Activated naive CD8-positive, alpha-beta T cell treated with anti-CD3 and anti-CD28 coated beads for 36 hours (primary cell): Measurements from ENCODE around the gene TRAF7. TPM values are rescaled to one million over a fixed set of nuclear protein-coding genes. Genes with fewer than 3 reads are reported as not detected.
A peak's percentile ranks its signal among the peaks of the same experiment; 100 is the strongest.

Experiments
- DNase-seq: peaks from one replicate; pipeline ENCODE4 v3.0.0; 2021
- H3K27ac Mint-ChIP-seq: one replicate; pipeline ENCODE4 v1.8.0; 2022; ENCODE audit warnings: mild to moderate bottlenecking, moderate library complexity, mixed read lengths
- H3K27me3 Mint-ChIP-seq: one replicate; pipeline ENCODE4 v1.8.0; 2022; ENCODE audit warnings: mild to moderate bottlenecking, mixed read lengths
- H3K36me3 Mint-ChIP-seq: one replicate; pipeline ENCODE4 v1.8.0; 2021; ENCODE audit warnings: mild to moderate bottlenecking, mixed read lengths
- H3K4me1 Mint-ChIP-seq: one replicate; pipeline ENCODE4 v1.8.0; 2021; ENCODE audit warnings: mixed read lengths
- H3K4me3 Mint-ChIP-seq: one replicate; pipeline ENCODE4 v1.8.0; 2022; ENCODE audit warnings: mild to moderate bottlenecking, moderate library complexity, mixed read lengths
- H3K9me3 Mint-ChIP-seq: one replicate; pipeline ENCODE4 v1.8.0; 2022; ENCODE audit warnings: mixed read lengths
- total RNA-seq, 2 experiments: library from RNA; stranded (reverse); gene quantifications; one replicate each; pipeline ENCODE4 v1.2.3, GENCODE V29; 2021

Gene TRAF7
- total RNA-seq, 2 experiments from 2014 or later = 86.4 to 89.2 TPM

- peaks cover 4% of the 10 kb centered on the region for H3K4me1 Mint-ChIP-seq
- H3K27ac Mint-ChIP-seq = no peak overlapping the region
- H3K9me3 Mint-ChIP-seq = no peaks in the 10 kb centered on the region
- no peaks in the 10 kb centered on the region for H3K36me3 Mint-ChIP-seq
- H3K4me3 Mint-ChIP-seq = no peak overlapping the region
- H3K27me3 Mint-ChIP-seq = peaks cover 7% of the 10 kb centered on the region
- DNase-seq = no peak
Measured at GRCh38 chr16:2190002-2190658, 34.5 kb downstream of the TRAF7 start.

GRCh38 chr16:2190659-2191445, 35.3 kb downstream of the TRAF7 start:
- Mint-ChIP-seq H3K4me1 (peaks cover 4% of the 10 kb centered on the region), H3K36me3 (no peaks in the 10 kb centered on the region), H3K27ac (no peak overlapping the region), H3K27me3 (peaks cover 8% of the 10 kb centered on the region), H3K4me3 (no peak overlapping the region), H3K9me3 (no peaks in the 10 kb centered on the region)
- DNase-seq = no peak

GRCh38 chr16:2191446-2191706, 35.8 kb downstream of the TRAF7 start:
- Mint-ChIP-seq H3K4me1 (peaks cover 4% of the 10 kb centered on the region), H3K27me3 (peaks cover 8% of the 10 kb centered on the region), H3K4me3 (no peak overlapping the region), H3K27ac (no peak overlapping the region), H3K36me3 (no peaks in the 10 kb centered on the region), H3K9me3 (no peaks in the 10 kb centered on the region)
- no peak for DNase-seq

- Mint-ChIP-seq H3K4me3 (no peak overlapping the region), H3K27me3 (peaks cover 28% of the 10 kb centered on the region), H3K36me3 (no peaks in the 10 kb centered on the region), H3K9me3 (no peaks in the 10 kb centered on the region), H3K4me1 (peaks cover 4% of the 10 kb centered on the region), H3K27ac (no peak overlapping the region)
- peak; percentile 36 for DNase-seq
Measured at GRCh38 chr16:2194166-2194834, 38.7 kb downstream of the TRAF7 start.

- DNase-seq = peak; percentile 55
- Mint-ChIP-seq H3K27ac (no peak overlapping the region), H3K36me3 (no peaks in the 10 kb centered on the region), H3K27me3 (peaks cover 28% of the 10 kb centered on the region), H3K9me3 (no peaks in the 10 kb centered on the region), H3K4me3 (peak overlapping the region; percentile 18), H3K4me1 (peaks cover 4% of the 10 kb centered on the region)
Measured at GRCh38 chr16:2194852-2195321, 39.3 kb downstream of the TRAF7 start.

GRCh38 chr16:2195322-2196161, 40.0 kb downstream of the TRAF7 start:
- no peak for DNase-seq
- Mint-ChIP-seq H3K4me1 (peaks cover 4% of the 10 kb centered on the region), H3K9me3 (no peaks in the 10 kb centered on the region), H3K27ac (no peak overlapping the region), H3K4me3 (peak overlapping the region; percentile 45), H3K36me3 (no peaks in the 10 kb centered on the region), H3K27me3 (peaks cover 28% of the 10 kb centered on the region)

- Mint-ChIP-seq H3K4me1 (peaks cover 4% of the 10 kb centered on the region), H3K27me3 (peaks cover 28% of the 10 kb centered on the region), H3K9me3 (no peaks in the 10 kb centered on the region), H3K27ac (no peak within 1 kb of the TSS), H3K4me3 (peak within 1 kb of the TSS; percentile 45), H3K36me3 (no peaks in the 10 kb centered on the region)
- no peak for DNase-seq
Measured at GRCh38 chr16:2196162-2196980, 40.8 kb downstream of the TRAF7 start, which contains the start of gene CASKIN1. Gene CASKIN1 (minus strand): TSS chr16:2196605. CDS start chr16:2196432, 173 bp downstream.

GRCh38 chr16:2196981-2197511, 41.5 kb downstream of the TRAF7 start:
- H3K27me3 Mint-ChIP-seq = peaks cover 28% of the 10 kb centered on the region
- DNase-seq = no peak
- no peaks in the 10 kb centered on the region for H3K36me3 Mint-ChIP-seq
- H3K4me3 Mint-ChIP-seq = peak overlapping the region; percentile 37
- H3K9me3 Mint-ChIP-seq = no peaks in the 10 kb centered on the region
- no peak overlapping the region for H3K27ac Mint-ChIP-seq
- H3K4me1 Mint-ChIP-seq = peaks cover 4% of the 10 kb centered on the region

- Mint-ChIP-seq H3K4me3 (peak overlapping the region; percentile 43), H3K27ac (no peak overlapping the region), H3K4me1 (peaks cover 4% of the 10 kb centered on the region), H3K27me3 (peaks cover 28% of the 10 kb centered on the region), H3K9me3 (no peaks in the 10 kb centered on the region), H3K36me3 (no peaks in the 10 kb centered on the region)
- no peak for DNase-seq
Measured at GRCh38 chr16:2197765-2198164, 42.2 kb downstream of the TRAF7 start.

- peaks cover 28% of the 10 kb centered on the region for H3K27me3 Mint-ChIP-seq
- peak overlapping the region; percentile 43 for H3K4me3 Mint-ChIP-seq
- H3K9me3 Mint-ChIP-seq = no peaks in the 10 kb centered on the region
- no peak overlapping the region for H3K27ac Mint-ChIP-seq
- DNase-seq = no peak
- peaks cover 4% of the 10 kb centered on the region for H3K4me1 Mint-ChIP-seq
- H3K36me3 Mint-ChIP-seq = no peaks in the 10 kb centered on the region
Measured at GRCh38 chr16:2198283-2198682, 42.7 kb downstream of the TRAF7 start.

GRCh38 chr16:2199095-2199494, 43.5 kb downstream of the TRAF7 start:
- DNase-seq = no peak
- H3K27me3 Mint-ChIP-seq = peaks cover 28% of the 10 kb centered on the region
- H3K27ac Mint-ChIP-seq = no peak overlapping the region
- H3K36me3 Mint-ChIP-seq = no peaks in the 10 kb centered on the region
- peaks cover 7% of the 10 kb centered on the region for H3K4me1 Mint-ChIP-seq
- H3K4me3 Mint-ChIP-seq = no peak overlapping the region
- no peaks in the 10 kb centered on the region for H3K9me3 Mint-ChIP-seq

- Mint-ChIP-seq H3K36me3 (no peaks in the 10 kb centered on the region), H3K4me3 (no peak overlapping the region), H3K9me3 (no peaks in the 10 kb centered on the region), H3K27me3 (peaks cover 25% of the 10 kb centered on the region), H3K4me1 (peaks cover 10% of the 10 kb centered on the region), H3K27ac (no peak overlapping the region)
- no peak for DNase-seq
Measured at GRCh38 chr16:2199621-2200139, 44.1 kb downstream of the TRAF7 start.

- DNase-seq = no peak
- Mint-ChIP-seq H3K27me3 (peaks cover 20% of the 10 kb centered on the region), H3K4me1 (peaks cover 7% of the 10 kb centered on the region), H3K9me3 (no peaks in the 10 kb centered on the region), H3K36me3 (no peaks in the 10 kb centered on the region), H3K27ac (no peak overlapping the region), H3K4me3 (no peak overlapping the region)
Measured at GRCh38 chr16:2200313-2200712, 44.7 kb downstream of the TRAF7 start.
